Measurements from ENCODE around the gene RIMS3. TPM values are rescaled to one million over a fixed set of nuclear protein-coding genes. Genes with fewer than 3 reads are reported as not detected.

RIMS3 gene
- total RNA-seq, 1 donor from 2014 or later = 4.3 TPM

DNA sequence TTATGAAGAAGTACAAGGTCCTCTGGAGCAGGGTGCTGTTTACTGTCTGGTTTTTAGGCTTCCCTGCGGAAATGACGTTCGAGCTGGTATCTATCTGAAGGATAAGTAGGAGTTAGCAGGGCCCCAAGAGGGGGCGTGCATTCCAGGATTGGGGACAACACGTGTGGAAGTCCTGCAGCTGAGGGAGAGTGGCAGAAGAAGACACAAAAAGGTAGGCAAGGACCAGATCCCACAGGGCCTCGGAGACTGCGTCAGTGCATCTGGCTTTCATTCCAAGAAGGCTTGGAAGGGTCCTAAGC, 5.9 kb downstream of the RIMS3 start:
- no peak overlapping the region for H3K27ac Mint-ChIP-seq (ENCODE audit: unreplicated experiment)
- Histone ChIP-seq H3K9ac (ENCODE audit: low read length) (no peak overlapping the region), H3K9me3 (ENCODE audit: insufficient read depth, low read depth, low read length) (no peaks in the 10 kb centered on the region), H3K79me2 (ENCODE audit: insufficient read depth, low read length) (no peaks in the 10 kb centered on the region), H2AFZ (ENCODE audit: low read depth, low read length) (no peak overlapping the region), H3K4me3 (ENCODE audit: insufficient read depth, low read depth, low read length) (no peak overlapping the region), H3K4me2 (ENCODE audit: low read length) (no peak overlapping the region), H3K4me1 (ENCODE audit: insufficient read depth, low read length) (no peaks in the 10 kb centered on the region), H3K36me3 (ENCODE audit: insufficient read depth, low read length) (no peaks in the 10 kb centered on the region), H4K20me1 (ENCODE audit: insufficient read depth, low read length) (no peaks in the 10 kb centered on the region), H3K27me3 (ENCODE audit: insufficient read depth, low read length) (peaks cover 27% of the 10 kb centered on the region), H3K27ac (ENCODE audit: low read depth, low read length) (no peak overlapping the region)
- DNase-seq (ENCODE audit: low read depth) (no peak), FAIRE-seq (no peak)
- H3K36me3 Mint-ChIP-seq (ENCODE audit: low read depth, unreplicated experiment) = no peaks in the 10 kb centered on the region
- no peak overlapping the region for H3K4me3 Mint-ChIP-seq (ENCODE audit: unreplicated experiment)
- no peak for TF ChIP-seq EZH2 (IDR thresholded peaks at IDR 0.05; ENCODE audit: insufficient read depth, low read length)
- TF ChIP-seq, protein P1, sequence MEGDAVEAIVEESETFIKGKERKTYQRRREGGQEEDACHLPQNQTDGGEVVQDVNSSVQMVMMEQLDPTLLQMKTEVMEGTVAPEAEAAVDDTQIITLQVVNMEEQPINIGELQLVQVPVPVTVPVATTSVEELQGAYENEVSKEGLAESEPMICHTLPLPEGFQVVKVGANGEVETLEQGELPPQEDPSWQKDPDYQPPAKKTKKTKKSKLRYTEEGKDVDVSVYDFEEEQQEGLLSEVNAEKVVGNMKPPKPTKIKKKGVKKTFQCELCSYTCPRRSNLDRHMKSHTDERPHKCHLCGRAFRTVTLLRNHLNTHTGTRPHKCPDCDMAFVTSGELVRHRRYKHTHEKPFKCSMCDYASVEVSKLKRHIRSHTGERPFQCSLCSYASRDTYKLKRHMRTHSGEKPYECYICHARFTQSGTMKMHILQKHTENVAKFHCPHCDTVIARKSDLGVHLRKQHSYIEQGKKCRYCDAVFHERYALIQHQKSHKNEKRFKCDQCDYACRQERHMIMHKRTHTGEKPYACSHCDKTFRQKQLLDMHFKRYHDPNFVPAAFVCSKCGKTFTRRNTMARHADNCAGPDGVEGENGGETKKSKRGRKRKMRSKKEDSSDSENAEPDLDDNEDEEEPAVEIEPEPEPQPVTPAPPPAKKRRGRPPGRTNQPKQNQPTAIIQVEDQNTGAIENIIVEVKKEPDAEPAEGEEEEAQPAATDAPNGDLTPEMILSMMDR (IDR thresholded peaks at IDR 0.05; ENCODE audit: insufficient read depth, low read depth, low read length) = no peak
- H3K4me1 Mint-ChIP-seq (ENCODE audit: low read depth, unreplicated experiment) = peaks cover 9% of the 10 kb centered on the region
- H3K27me3 Mint-ChIP-seq (ENCODE audit: low read depth, unreplicated experiment) = peaks cover 39% of the 10 kb centered on the region
- no peaks in the 10 kb centered on the region for H3K9me3 Mint-ChIP-seq (ENCODE audit: unreplicated experiment)

DNA sequence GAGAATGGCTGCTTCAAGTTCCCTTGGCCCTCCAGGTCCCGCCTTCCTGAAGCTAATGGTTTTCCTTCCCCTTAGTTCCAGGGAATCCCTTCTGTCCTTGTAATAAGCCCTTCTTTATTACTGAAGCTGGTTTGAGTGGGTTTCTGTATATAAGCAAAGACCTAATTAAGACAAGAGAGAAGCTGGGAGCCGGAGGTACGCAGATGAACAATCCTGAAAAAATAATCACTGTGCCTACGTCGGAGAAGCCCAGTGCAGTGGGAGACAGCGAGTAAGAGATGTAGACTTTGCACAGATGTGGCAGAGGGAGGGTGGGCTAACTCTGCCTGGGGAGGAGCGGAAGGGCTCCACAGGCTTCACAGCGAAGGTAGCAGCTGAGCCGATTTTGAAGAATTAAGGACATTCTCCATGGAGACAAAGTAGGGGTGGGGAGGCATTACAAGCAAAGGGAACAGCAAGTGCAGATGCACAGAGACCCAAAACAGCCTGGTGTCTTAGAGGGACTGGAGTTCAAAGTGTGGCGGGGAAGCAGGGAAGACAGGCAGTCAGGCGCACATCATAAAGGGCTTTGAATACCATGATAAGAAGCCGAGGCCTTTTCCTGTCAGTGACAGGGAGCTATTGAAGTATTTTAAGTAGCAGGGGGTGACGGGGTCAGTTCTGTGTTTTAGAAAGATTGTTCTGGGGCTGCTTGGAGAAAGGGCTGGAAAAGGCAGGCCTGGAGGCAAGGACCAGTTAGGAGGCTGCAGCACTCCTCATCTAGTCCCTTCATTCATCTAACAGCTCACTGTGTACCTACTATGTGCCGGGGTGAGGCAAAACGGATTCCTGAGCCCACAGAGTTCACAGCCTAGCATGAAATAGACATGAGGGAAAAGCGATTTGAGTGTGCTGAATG, 6.5 kb downstream of the RIMS3 start:
- Histone ChIP-seq H3K79me2 (ENCODE audit: insufficient read depth, low read length) (no peaks in the 10 kb centered on the region), H3K9me3 (ENCODE audit: insufficient read depth, low read depth, low read length) (no peaks in the 10 kb centered on the region), H4K20me1 (ENCODE audit: insufficient read depth, low read length) (no peaks in the 10 kb centered on the region), H3K9ac (ENCODE audit: low read length) (no peak overlapping the region), H2AFZ (ENCODE audit: low read depth, low read length) (peak overlapping the region; percentile 10), H3K4me1 (ENCODE audit: insufficient read depth, low read length) (no peaks in the 10 kb centered on the region), H3K4me2 (ENCODE audit: low read length) (no peak overlapping the region), H3K27ac (ENCODE audit: low read depth, low read length) (no peak overlapping the region), H3K36me3 (ENCODE audit: insufficient read depth, low read length) (no peaks in the 10 kb centered on the region), H3K27me3 (ENCODE audit: insufficient read depth, low read length) (peaks cover 29% of the 10 kb centered on the region), H3K4me3 (ENCODE audit: insufficient read depth, low read depth, low read length) (no peak overlapping the region)
- FAIRE-seq (no peak), DNase-seq (ENCODE audit: low read depth) (no peak)
- H3K4me1 Mint-ChIP-seq (ENCODE audit: low read depth, unreplicated experiment) = peaks cover 9% of the 10 kb centered on the region
- no peaks in the 10 kb centered on the region for H3K36me3 Mint-ChIP-seq (ENCODE audit: low read depth, unreplicated experiment)
- no peak overlapping the region for H3K27ac Mint-ChIP-seq (ENCODE audit: unreplicated experiment)
- H3K4me3 Mint-ChIP-seq (ENCODE audit: unreplicated experiment) = no peak overlapping the region
- no peak for TF ChIP-seq EZH2 (IDR thresholded peaks at IDR 0.05; ENCODE audit: insufficient read depth, low read length)
- TF ChIP-seq, protein P1 (IDR thresholded peaks at IDR 0.05; ENCODE audit: insufficient read depth, low read depth, low read length) = no peak
- no peaks in the 10 kb centered on the region for H3K9me3 Mint-ChIP-seq (ENCODE audit: unreplicated experiment)
- peaks cover 39% of the 10 kb centered on the region for H3K27me3 Mint-ChIP-seq (ENCODE audit: low read depth, unreplicated experiment)

DNA sequence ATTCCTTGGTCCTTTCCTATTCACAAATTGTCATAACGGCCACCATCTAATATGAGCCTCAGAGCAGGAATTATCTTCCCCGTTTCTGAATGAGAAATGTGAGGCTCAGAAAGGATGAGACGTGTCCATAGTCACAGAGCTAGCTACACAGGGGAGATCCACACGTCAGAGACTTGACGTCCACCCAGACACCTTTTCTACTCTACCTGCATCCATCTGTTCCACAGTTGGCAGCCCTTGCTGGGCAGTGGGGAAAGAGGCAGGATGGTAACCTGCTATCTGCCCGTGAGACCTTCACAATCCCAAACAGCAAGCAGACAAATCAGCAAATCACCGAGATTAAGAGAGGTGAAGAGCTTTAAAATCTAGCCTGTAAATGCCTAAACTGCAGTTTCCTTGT, 8.4 kb downstream of the RIMS3 start:
- no peak for DNase-seq (ENCODE audit: low read depth)
- Histone ChIP-seq H3K9ac (ENCODE audit: low read length) (no peak overlapping the region), H3K27me3 (ENCODE audit: insufficient read depth, low read length) (peaks cover 39% of the 10 kb centered on the region), H2AFZ (ENCODE audit: low read depth, low read length) (no peak overlapping the region), H3K27ac (ENCODE audit: low read depth, low read length) (no peak overlapping the region), H3K9me3 (ENCODE audit: insufficient read depth, low read depth, low read length) (no peaks in the 10 kb centered on the region), H3K4me2 (ENCODE audit: low read length) (no peak overlapping the region), H4K20me1 (ENCODE audit: insufficient read depth, low read length) (no peaks in the 10 kb centered on the region), H3K36me3 (ENCODE audit: insufficient read depth, low read length) (no peaks in the 10 kb centered on the region), H3K79me2 (ENCODE audit: insufficient read depth, low read length) (no peaks in the 10 kb centered on the region), H3K4me1 (ENCODE audit: insufficient read depth, low read length) (no peaks in the 10 kb centered on the region), H3K4me3 (ENCODE audit: insufficient read depth, low read depth, low read length) (no peak overlapping the region)
- peaks cover 27% of the 10 kb centered on the region for H3K27me3 Mint-ChIP-seq (ENCODE audit: low read depth, unreplicated experiment)
- FAIRE-seq = no peak
- no peak overlapping the region for H3K27ac Mint-ChIP-seq (ENCODE audit: unreplicated experiment)
- no peak overlapping the region for H3K4me3 Mint-ChIP-seq (ENCODE audit: unreplicated experiment)
- H3K36me3 Mint-ChIP-seq (ENCODE audit: low read depth, unreplicated experiment) = no peaks in the 10 kb centered on the region
- H3K4me1 Mint-ChIP-seq (ENCODE audit: low read depth, unreplicated experiment) = no peaks in the 10 kb centered on the region
- TF ChIP-seq EZH2 (IDR thresholded peaks at IDR 0.05; ENCODE audit: insufficient read depth, low read length) = no peak
- TF ChIP-seq, protein P1 (IDR thresholded peaks at IDR 0.05; ENCODE audit: insufficient read depth, low read depth, low read length) = no peak
- no peaks in the 10 kb centered on the region for H3K9me3 Mint-ChIP-seq (ENCODE audit: unreplicated experiment)
